ENCODE data around the gene PLAAT5.
"Not testable (repeated sequence)": the region's sequence is repeated elsewhere in the genome, so short reads cannot be mapped to it uniquely, and the experiment has no call there.

PLAAT5 gene, protein sequence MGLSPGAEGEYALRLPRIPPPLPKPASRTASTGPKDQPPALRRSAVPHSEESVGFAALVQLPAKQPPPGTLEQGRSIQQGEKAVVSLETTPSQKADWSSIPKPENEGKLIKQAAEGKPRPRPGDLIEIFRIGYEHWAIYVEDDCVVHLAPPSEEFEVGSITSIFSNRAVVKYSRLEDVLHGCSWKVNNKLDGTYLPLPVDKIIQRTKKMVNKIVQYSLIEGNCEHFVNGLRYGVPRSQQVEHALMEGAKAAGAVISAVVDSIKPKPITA

DNA sequence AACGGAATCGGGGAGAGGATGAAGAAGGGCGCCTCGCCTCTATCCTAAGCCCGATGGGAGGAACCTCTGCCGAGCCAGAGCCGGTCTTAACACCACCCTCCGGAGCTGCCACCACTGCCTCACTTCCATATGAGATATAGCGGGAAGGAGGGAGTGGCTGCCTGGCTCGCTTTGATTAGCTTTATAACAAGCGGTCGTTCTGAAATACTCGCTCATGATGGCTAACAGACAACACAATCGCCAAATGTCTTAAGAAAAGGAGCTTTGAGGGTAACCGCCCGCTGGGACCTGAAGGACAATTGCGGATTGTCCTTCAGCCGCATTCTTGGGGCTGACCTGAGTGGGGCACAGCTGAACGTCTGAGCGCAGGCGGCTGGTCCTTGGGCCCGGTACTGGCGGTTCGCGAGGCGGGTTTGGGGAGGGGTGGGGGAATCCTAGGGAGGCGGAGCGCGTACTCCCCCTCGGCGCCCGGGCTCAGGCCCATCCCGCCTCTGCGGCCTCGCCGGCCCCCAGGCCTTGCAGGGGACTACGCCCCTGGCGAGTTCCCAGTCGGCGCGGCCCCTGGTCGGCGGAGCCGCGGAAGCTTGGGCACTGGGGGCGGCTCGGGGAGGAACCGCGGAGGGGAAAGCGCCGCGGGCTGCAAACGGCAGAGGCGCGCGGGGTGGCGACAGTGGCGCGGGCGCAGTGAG lies at the start of gene PLAAT5:
TSS of gene PLAAT5 (minus strand) at position 617 of the 689 bp plus-strand sequence. CDS start at position 484, 133 bp downstream.
- H3K36me3 Mint-ChIP-seq (ENCODE audit: insufficient read depth): no peaks in the 10 kb centered on the region
- DNase-seq (ENCODE audit: low spot score in 2 of 2) (no peak), ATAC-seq (replicated peaks; ENCODE audit: extremely low read depth, poor library complexity, severe bottlenecking) (peak; percentile 52)
- H3K9me3 Mint-ChIP-seq: no peaks in the 10 kb centered on the region
- H3K27me3 Mint-ChIP-seq: no peaks in the 10 kb centered on the region
- peak within 1 kb of the TSS; percentile 79 for H3K4me3 Mint-ChIP-seq
- peak within 1 kb of the TSS; percentile 85 for H3K27ac Mint-ChIP-seq (ENCODE audit: low read depth)
- peaks cover 14% of the 10 kb centered on the region for H3K4me1 Mint-ChIP-seq

- Mint-ChIP-seq H3K4me3 (peak overlapping the region; percentile 95), H3K9me3 (no peaks in the 10 kb centered on the region), H3K27ac (ENCODE audit: low read depth) (peak overlapping the region; percentile 92), H3K36me3 (ENCODE audit: insufficient read depth) (peaks cover 54% of the 10 kb centered on the region), H3K27me3 (no peaks in the 10 kb centered on the region), H3K4me1 (peaks cover 88% of the 10 kb centered on the region)
- no peak for DNase-seq (ENCODE audit: low spot score in 2 of 2)
- ATAC-seq (replicated peaks; ENCODE audit: extremely low read depth, poor library complexity, severe bottlenecking): peak; percentile 21
Measured at GRCh38 chr11:63537293-63538101, 46.5 kb upstream of the PLAAT5 start.

DNA sequence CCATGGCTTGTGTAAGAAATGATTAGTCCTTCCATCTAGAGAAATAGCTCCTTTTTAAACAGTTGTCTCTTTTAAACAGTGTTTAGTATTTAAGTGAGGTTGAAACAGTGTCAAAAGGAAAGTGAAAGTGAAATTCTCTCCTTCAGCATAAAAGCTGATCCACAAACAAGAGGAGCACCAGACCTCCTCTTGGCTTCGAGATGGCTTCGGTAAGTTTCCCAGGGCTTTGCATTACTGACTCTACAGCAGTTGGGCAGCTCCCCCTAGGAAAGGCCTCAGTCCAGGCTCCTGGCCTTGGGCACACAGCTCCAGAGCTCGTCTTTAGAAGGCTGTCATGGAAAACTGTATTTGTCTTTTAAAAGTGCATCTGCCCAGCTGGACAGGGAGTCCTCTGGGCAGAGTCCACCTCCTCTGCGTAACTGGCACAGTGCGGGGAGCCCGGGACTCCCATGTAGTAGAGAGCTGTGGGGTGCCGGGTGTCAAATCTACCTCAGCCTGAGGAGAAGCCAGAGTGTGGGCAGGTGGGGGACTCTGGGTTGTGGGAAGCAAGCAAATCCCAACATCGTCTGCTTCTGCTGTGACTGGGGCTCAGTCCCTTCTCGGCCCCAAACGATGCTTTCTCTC lies 45.8 kb upstream of the PLAAT5 start, which contains the start of gene PLAAT4:
TSS of gene PLAAT4 (plus strand) at position 140 of the 624 bp plus-strand sequence. CDS start at position 201, 61 bp downstream.
- peaks cover 91% of the 10 kb centered on the region for H3K4me1 Mint-ChIP-seq
- H3K4me3 Mint-ChIP-seq: peak within 1 kb of the TSS; percentile 95
- ATAC-seq (replicated peaks; ENCODE audit: extremely low read depth, poor library complexity, severe bottlenecking) (peak; percentile 59), DNase-seq (ENCODE audit: low spot score in 2 of 2) (peak in 1 of 2 donors; percentile 48)
- H3K27ac Mint-ChIP-seq (ENCODE audit: low read depth): peak within 1 kb of the TSS; percentile 92
- H3K36me3 Mint-ChIP-seq (ENCODE audit: insufficient read depth): peaks cover 52% of the 10 kb centered on the region
- no peaks in the 10 kb centered on the region for H3K9me3 Mint-ChIP-seq
- no peaks in the 10 kb centered on the region for H3K27me3 Mint-ChIP-seq

DNA sequence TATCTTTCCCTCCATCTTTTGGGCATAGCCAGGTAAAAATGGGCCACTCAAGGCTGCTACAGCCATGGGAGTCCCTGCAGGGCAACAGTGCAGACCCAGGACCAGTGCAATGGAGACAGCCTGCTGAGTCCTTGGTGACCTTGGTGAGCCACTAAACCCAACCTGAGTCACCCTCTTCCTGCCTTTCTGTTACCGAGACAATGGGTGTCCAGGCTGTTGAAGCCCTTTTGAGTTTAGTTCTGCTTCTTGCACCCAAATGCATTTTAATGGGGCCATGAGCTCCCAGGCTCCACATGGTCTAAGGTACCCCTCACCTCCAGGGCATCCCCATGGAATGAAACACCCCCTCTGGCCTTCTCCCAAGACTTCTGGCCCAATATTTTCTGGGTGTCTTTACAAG lies 44.8 kb upstream of the PLAAT5 start:
- Mint-ChIP-seq H3K4me3 (peak overlapping the region; percentile 95), H3K36me3 (ENCODE audit: insufficient read depth) (peaks cover 47% of the 10 kb centered on the region), H3K9me3 (no peaks in the 10 kb centered on the region), H3K27ac (ENCODE audit: low read depth) (peak overlapping the region; percentile 92), H3K4me1 (peaks cover 92% of the 10 kb centered on the region), H3K27me3 (no peaks in the 10 kb centered on the region)
- DNase-seq (ENCODE audit: low spot score in 2 of 2): no peak
- no peak for ATAC-seq (replicated peaks; ENCODE audit: extremely low read depth, poor library complexity, severe bottlenecking)

DNA sequence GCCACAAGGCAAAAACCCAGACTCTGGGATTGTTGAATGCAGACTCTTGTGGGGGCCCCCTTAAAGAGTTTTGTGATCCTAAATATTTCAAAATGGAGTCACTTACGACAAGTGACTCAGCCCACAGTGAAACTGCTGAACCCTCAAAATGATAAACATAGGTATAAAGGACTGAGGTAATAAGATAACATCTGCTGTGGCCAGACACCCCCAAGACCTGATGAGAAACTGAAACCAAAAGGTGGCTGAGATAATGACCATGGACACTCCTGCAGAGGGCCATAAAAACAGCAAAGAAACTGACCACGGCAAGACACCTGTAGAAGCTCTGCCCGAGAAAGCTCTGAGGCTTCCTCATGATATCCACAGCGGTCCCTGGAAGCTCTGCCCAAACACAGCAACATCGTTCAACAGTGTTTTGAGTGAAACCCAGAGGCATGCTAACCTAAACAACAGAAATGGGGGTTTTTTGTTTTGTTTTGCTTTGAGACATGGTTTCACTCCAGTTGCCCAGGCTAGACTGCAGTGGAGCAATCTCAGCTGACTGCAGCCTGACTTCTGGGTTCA lies 44.0 kb upstream of the PLAAT5 start:
- H3K27ac Mint-ChIP-seq (ENCODE audit: low read depth): peak overlapping the region; percentile 92
- peak; percentile 20 for ATAC-seq (replicated peaks; ENCODE audit: extremely low read depth, poor library complexity, severe bottlenecking)

DNA sequence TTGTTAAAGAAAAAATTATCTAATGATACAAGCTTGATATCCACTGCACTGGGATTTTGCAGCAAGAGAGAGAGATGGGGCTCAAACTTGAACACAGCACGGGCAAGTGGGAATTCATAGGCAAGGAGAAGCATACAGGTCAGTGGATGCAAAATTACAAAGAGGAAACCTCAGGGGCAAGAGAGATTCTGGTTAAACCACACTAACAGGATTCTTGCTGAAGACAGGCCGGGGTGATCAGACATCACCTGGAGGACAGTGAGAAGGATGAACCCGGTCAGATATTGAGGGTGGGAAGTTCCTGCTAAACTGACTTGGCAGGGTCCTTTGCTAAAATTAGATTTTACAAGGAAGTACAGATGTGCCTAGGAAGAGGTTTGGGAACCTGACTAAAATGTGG lies 43.1 kb upstream of the PLAAT5 start:
- peaks cover 34% of the 10 kb centered on the region for H3K36me3 Mint-ChIP-seq (ENCODE audit: insufficient read depth)
- peaks cover 89% of the 10 kb centered on the region for H3K4me1 Mint-ChIP-seq
- no peaks in the 10 kb centered on the region for H3K27me3 Mint-ChIP-seq
- DNase-seq (ENCODE audit: low spot score in 2 of 2) (no peak), ATAC-seq (replicated peaks; ENCODE audit: extremely low read depth, poor library complexity, severe bottlenecking) (no peak)
- H3K27ac Mint-ChIP-seq (ENCODE audit: low read depth): peak overlapping the region; percentile 92
- peak overlapping the region; percentile 57 for H3K4me3 Mint-ChIP-seq
- no peaks in the 10 kb centered on the region for H3K9me3 Mint-ChIP-seq

More for the DNA sequence above, 44.0 kb upstream of the PLAAT5 start:
- Mint-ChIP-seq H3K9me3 (no peaks in the 10 kb centered on the region), H3K4me3 (peak overlapping the region; percentile 95), H3K4me1 (peaks cover 89% of the 10 kb centered on the region), H3K36me3 (ENCODE audit: insufficient read depth) (peaks cover 41% of the 10 kb centered on the region), H3K27me3 (no peaks in the 10 kb centered on the region)
- peak in 1 of 2 donors; percentile 32 for DNase-seq (ENCODE audit: low spot score in 2 of 2)

GRCh38 chr11:63532799-63533475 lies 42.0 kb upstream of the PLAAT5 start:
- Mint-ChIP-seq H3K27ac (ENCODE audit: low read depth) (peak overlapping the region; percentile 90), H3K27me3 (no peaks in the 10 kb centered on the region), H3K4me1 (peaks cover 81% of the 10 kb centered on the region), H3K4me3 (peak overlapping the region; percentile 57), H3K9me3 (no peaks in the 10 kb centered on the region), H3K36me3 (ENCODE audit: insufficient read depth) (peaks cover 26% of the 10 kb centered on the region)
- ATAC-seq (replicated peaks; ENCODE audit: extremely low read depth, poor library complexity, severe bottlenecking) (no peak), DNase-seq (ENCODE audit: low spot score in 2 of 2) (no peak)

DNA sequence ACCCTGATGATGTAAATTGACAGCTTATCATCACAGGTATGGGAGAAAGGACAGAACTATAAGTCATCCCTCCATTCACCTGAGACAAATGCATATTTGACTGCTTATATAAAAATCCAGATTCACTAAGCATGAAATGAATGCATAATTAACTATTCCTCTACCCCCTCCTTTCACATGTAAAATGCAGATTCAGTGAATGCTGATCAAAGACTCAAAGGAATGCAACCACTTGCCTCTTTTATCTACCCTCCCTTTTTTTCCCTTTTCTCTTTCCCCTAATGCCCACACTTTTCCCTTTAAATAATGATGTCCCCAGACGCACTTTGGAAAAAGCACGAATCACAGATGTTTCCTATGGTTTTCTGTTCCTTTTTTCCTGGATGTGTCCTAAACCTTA lies 41.1 kb upstream of the PLAAT5 start:
- Mint-ChIP-seq H3K27me3 (no peaks in the 10 kb centered on the region), H3K36me3 (ENCODE audit: insufficient read depth) (peaks cover 20% of the 10 kb centered on the region), H3K27ac (ENCODE audit: low read depth) (peak overlapping the region; percentile 90), H3K9me3 (no peaks in the 10 kb centered on the region), H3K4me3 (peak overlapping the region; percentile 60), H3K4me1 (peaks cover 73% of the 10 kb centered on the region)
- DNase-seq (ENCODE audit: low spot score in 2 of 2): no peak
- no peak for ATAC-seq (replicated peaks; ENCODE audit: extremely low read depth, poor library complexity, severe bottlenecking)

DNA sequence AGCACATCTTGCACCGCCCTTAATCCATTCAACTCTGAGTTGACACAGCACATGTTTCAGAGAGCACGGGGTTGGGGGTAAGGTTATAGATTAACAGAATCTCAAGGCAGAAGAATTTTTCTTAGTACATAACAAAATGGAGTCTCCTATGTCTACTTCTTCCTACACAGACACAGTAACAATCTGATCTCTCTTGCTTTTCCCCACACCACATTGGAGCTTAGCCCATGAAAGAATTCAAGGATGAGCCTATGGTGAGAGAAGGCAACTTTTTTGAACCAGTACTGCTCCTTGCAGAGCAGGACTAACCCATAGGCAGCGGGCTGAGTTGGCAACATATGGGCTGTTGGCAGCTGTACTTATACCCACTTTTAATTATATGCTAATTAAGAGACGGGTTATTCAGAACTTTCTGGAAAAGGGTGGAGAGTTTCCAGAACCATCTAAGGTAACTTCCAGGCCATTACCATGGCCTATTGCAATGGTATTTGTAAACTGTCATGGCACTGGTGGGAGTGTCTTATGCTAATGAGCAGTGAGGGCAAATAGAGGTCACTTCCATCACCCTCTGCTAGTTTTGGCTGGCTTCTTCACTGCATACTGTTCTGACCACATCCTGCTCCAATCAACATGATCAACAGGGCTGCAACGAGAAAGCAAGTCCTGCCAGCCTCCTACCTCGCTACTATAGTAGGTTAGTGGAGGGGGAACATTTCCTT lies 40.3 kb upstream of the PLAAT5 start:
- Mint-ChIP-seq H3K27ac (ENCODE audit: low read depth) (peak overlapping the region; percentile 90), H3K36me3 (ENCODE audit: insufficient read depth) (peaks cover 12% of the 10 kb centered on the region), H3K4me1 (peaks cover 66% of the 10 kb centered on the region), H3K4me3 (peak overlapping the region; percentile 60)
- not testable (repeated sequence) for H3K27me3 Mint-ChIP-seq, H3K9me3 Mint-ChIP-seq
- DNase-seq (ENCODE audit: low spot score in 2 of 2) (peak in 1 of 2 donors; percentile 76), ATAC-seq (replicated peaks; ENCODE audit: extremely low read depth, poor library complexity, severe bottlenecking) (peak; percentile 95)

DNA sequence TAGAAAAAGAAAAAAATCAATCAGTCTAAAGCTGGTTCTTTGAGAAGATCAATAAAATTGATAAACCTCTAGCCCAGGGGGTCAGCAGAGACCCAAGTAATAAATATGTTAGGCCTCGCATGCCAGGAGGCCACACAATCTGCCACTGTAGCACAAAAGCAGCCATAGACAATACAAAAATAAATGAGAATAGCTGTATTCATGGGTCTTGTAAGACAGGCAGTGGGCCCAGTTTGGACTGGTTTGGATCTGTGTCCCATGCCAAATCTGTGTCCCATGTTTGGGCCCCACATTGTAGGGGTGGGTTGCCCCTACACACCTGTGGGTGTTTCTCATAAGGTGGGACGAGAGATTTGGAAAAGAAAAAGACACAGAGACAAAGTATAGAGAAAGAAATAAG lies 39.1 kb upstream of the PLAAT5 start:
- peak overlapping the region; percentile 92 for H3K27ac Mint-ChIP-seq (ENCODE audit: low read depth)
- no peaks in the 10 kb centered on the region for H3K9me3 Mint-ChIP-seq
- H3K36me3 Mint-ChIP-seq (ENCODE audit: insufficient read depth): peaks cover 5% of the 10 kb centered on the region
- ATAC-seq (replicated peaks; ENCODE audit: extremely low read depth, poor library complexity, severe bottlenecking) (no peak), DNase-seq (ENCODE audit: low spot score in 2 of 2) (no peak)
- no peaks in the 10 kb centered on the region for H3K27me3 Mint-ChIP-seq
- peak overlapping the region; percentile 26 for H3K4me3 Mint-ChIP-seq
- peaks cover 53% of the 10 kb centered on the region for H3K4me1 Mint-ChIP-seq

DNA sequence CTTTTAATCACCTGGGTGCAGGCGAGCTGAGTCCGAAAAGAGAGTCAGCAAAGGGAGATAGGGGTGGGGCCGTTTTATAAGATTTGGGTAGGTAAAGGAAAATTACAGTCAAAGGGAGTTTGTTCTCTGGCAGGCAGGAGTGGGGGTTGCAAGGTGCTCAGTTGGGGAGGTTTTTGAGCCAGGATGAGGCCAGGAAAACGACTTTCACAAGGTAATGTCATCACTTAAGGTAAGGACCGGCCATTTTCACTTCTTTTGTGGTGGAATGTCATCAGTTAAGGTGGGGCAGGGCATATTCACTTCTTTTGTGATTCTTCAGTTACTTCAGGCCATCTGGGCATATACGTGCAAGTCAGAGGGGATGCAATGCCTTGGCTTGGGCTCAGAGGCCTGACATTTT lies 38.4 kb upstream of the PLAAT5 start:
- Mint-ChIP-seq H3K4me1 (peaks cover 48% of the 10 kb centered on the region), H3K27ac (ENCODE audit: low read depth) (peak overlapping the region; percentile 92), H3K4me3 (peak overlapping the region; percentile 26)
- ATAC-seq (replicated peaks; ENCODE audit: extremely low read depth, poor library complexity, severe bottlenecking); DNase-seq (ENCODE audit: low spot score in 2 of 2); H3K27me3 Mint-ChIP-seq; H3K36me3 Mint-ChIP-seq (ENCODE audit: insufficient read depth); H3K9me3 Mint-ChIP-seq: not testable (repeated sequence)

Data from central memory CD8-positive, alpha-beta T cell (primary cell).